ENCODE measurements around the gene PRKAR1B.

The PRKAR1B gene

GRCh38 chr7:729140-730000 is 2.3 kb upstream of the PRKAR1B start:
- no peak overlapping the region for H2AK5ac ChIP-seq (ENCODE audit: low read depth, low read length)
- H3K79me1 ChIP-seq (ENCODE audit: low read depth, low read length) = peaks cover 24% of the 10 kb centered on the region

GRCh38 chr7:728602-729001 is 1.5 kb upstream of the PRKAR1B start:
- Histone ChIP-seq H3K9ac (ENCODE audit: low read depth, low read length, poor library complexity) (no peak overlapping the region), H3K4me3 (ENCODE audit: low read length in 2 of 2) (peak overlapping the region in 1 of 2 donors; percentile 79)

More at GRCh38 chr7:729140-730000, 2.3 kb upstream of the PRKAR1B start:
- no peak for DNase-seq (ENCODE audit: low spot score)
- Histone ChIP-seq H4K8ac (ENCODE audit: low read depth, low read length) (no peak overlapping the region), H2BK120ac (ENCODE audit: low read depth, low read length) (no peak overlapping the region), H3K27me3 (ENCODE audit: control insufficient read depth in 3 of 3, insufficient read depth in 3 of 3, low read depth in 1 of 3, low read length in 3 of 3) (no peaks in the 10 kb centered on the region), H2AFZ (ENCODE audit: low read length) (no peak overlapping the region), H2BK5ac (ENCODE audit: low read length) (no peak overlapping the region), H3K4me2 (ENCODE audit: insufficient read depth, low read length, poor library complexity, severe bottlenecking) (no peak overlapping the region), H3K9me3 (replicated peaks in 1 of 2; ENCODE audit: control insufficient read depth in 2 of 2, insufficient read depth in 1 of 2, low read depth in 1 of 2, low read length in 2 of 2) (peaks cover 7 to 13% of the 10 kb centered on the region in 2 donors), H3K27ac (replicated peaks; ENCODE audit: low read length) (no peak overlapping the region), H3K14ac (ENCODE audit: low read length) (no peak overlapping the region), H3K4me3 (ENCODE audit: low read length in 2 of 2) (peak overlapping the region in 1 of 2 donors; percentile 17), H3K18ac (ENCODE audit: low read length) (no peak overlapping the region), H3K23ac (ENCODE audit: low read depth, low read length, poor library complexity) (no peak overlapping the region), H3K9ac (ENCODE audit: low read depth, low read length, poor library complexity) (no peak overlapping the region), H3K36me3 (replicated peaks in 1 of 2; ENCODE audit: control insufficient read depth in 2 of 2, insufficient read depth in 2 of 2, low read length in 2 of 2) (peaks cover 27 to 56% of the 10 kb centered on the region in 2 donors), H3K4me1 (ENCODE audit: control insufficient read depth in 2 of 2, insufficient read depth in 1 of 2, low read depth in 1 of 2, low read length in 2 of 2) (peaks cover 12 to 14% of the 10 kb centered on the region in 2 donors), H3K4ac (ENCODE audit: low read length) (no peak overlapping the region), H2BK12ac (ENCODE audit: low read length) (no peak overlapping the region), H2BK15ac (ENCODE audit: low read length) (no peak overlapping the region), H4K91ac (ENCODE audit: low read depth, low read length, poor library complexity) (no peak overlapping the region)
- no CpG with 5 or more reads among the region's 29 CpGs for WGBS, 2 donors (ENCODE audit: extremely low coverage in 2 of 2, insufficient read length in 2 of 2, insufficient replicate concordance in 1 of 2)

GRCh38 chr7:727806-728460 is 852 bp upstream of the PRKAR1B start:
- WGBS, 2 donors (ENCODE audit: extremely low coverage in 2 of 2, insufficient read length in 2 of 2, insufficient replicate concordance in 1 of 2) = no CpG with 5 or more reads among the region's 21 CpGs

More at GRCh38 chr7:728602-729001, 1.5 kb upstream of the PRKAR1B start:
- peaks cover 5% of the 10 kb centered on the region in 2 donors for H3K9me3 ChIP-seq (replicated peaks in 1 of 2; ENCODE audit: control insufficient read depth in 2 of 2, insufficient read depth in 1 of 2, low read depth in 1 of 2, low read length in 2 of 2)
- H3K18ac ChIP-seq (ENCODE audit: low read length) = no peak overlapping the region
- no peak overlapping the region for H3K4me2 ChIP-seq (ENCODE audit: insufficient read depth, low read length, poor library complexity, severe bottlenecking)
- H3K23ac ChIP-seq (ENCODE audit: low read depth, low read length, poor library complexity) = no peak overlapping the region
- H4K91ac ChIP-seq (ENCODE audit: low read depth, low read length, poor library complexity) = no peak overlapping the region
- no peak overlapping the region for H3K27ac ChIP-seq (replicated peaks; ENCODE audit: low read length)
- H2BK15ac ChIP-seq (ENCODE audit: low read length) = no peak overlapping the region
- no peak overlapping the region for H2BK5ac ChIP-seq (ENCODE audit: low read length)
- WGBS, 2 donors (ENCODE audit: extremely low coverage in 2 of 2, insufficient read length in 2 of 2, insufficient replicate concordance in 1 of 2) = no CpG with 5 or more reads among the region's 9 CpGs
- no peak overlapping the region for H2AK5ac ChIP-seq (ENCODE audit: low read depth, low read length)
- peaks cover 22% of the 10 kb centered on the region for H3K79me1 ChIP-seq (ENCODE audit: low read depth, low read length)
- no peak overlapping the region for H2BK120ac ChIP-seq (ENCODE audit: low read depth, low read length)
- no peak overlapping the region for H2BK12ac ChIP-seq (ENCODE audit: low read length)
- H3K4ac ChIP-seq (ENCODE audit: low read length) = no peak overlapping the region
- no peak overlapping the region for H2AFZ ChIP-seq (ENCODE audit: low read length)
- H3K36me3 ChIP-seq (replicated peaks in 1 of 2; ENCODE audit: control insufficient read depth in 2 of 2, insufficient read depth in 2 of 2, low read length in 2 of 2) = peaks cover 25 to 49% of the 10 kb centered on the region in 2 donors
- H4K8ac ChIP-seq (ENCODE audit: low read depth, low read length) = no peak overlapping the region
- no peak overlapping the region for H3K14ac ChIP-seq (ENCODE audit: low read length)
- no peaks in the 10 kb centered on the region for H3K27me3 ChIP-seq (ENCODE audit: control insufficient read depth in 3 of 3, insufficient read depth in 3 of 3, low read depth in 1 of 3, low read length in 3 of 3)
- peaks cover 12 to 14% of the 10 kb centered on the region in 2 donors for H3K4me1 ChIP-seq (ENCODE audit: control insufficient read depth in 2 of 2, insufficient read depth in 1 of 2, low read depth in 1 of 2, low read length in 2 of 2)
- DNase-seq (ENCODE audit: low spot score) = no peak

GRCh38 chr7:726854-727103 is 302 bp downstream of the PRKAR1B start:
- no peak overlapping the region for H2BK120ac ChIP-seq (ENCODE audit: low read depth, low read length)
- WGBS, 2 donors (ENCODE audit: extremely low coverage in 2 of 2, insufficient read length in 2 of 2, insufficient replicate concordance in 1 of 2) = no CpG with 5 or more reads among the region's 39 CpGs
- H3K9me3 ChIP-seq (replicated peaks in 1 of 2; ENCODE audit: control insufficient read depth in 2 of 2, insufficient read depth in 1 of 2, low read depth in 1 of 2, low read length in 2 of 2) = peaks cover 3 to 7% of the 10 kb centered on the region in 2 donors
- peak overlapping the region; percentile 90 for H3K23ac ChIP-seq (ENCODE audit: low read depth, low read length, poor library complexity)
- peak overlapping the region; percentile 15 for H2BK5ac ChIP-seq (ENCODE audit: low read length)
- H3K36me3 ChIP-seq (replicated peaks in 1 of 2; ENCODE audit: control insufficient read depth in 2 of 2, insufficient read depth in 2 of 2, low read length in 2 of 2) = peaks cover 23 to 33% of the 10 kb centered on the region in 2 donors
- peak overlapping the region; percentile 92 for H2AFZ ChIP-seq (ENCODE audit: low read length)
- no peak overlapping the region for H2BK15ac ChIP-seq (ENCODE audit: low read length)
- no peak for DNase-seq (ENCODE audit: low spot score)
- H3K4me2 ChIP-seq (ENCODE audit: insufficient read depth, low read length, poor library complexity, severe bottlenecking) = peak overlapping the region; percentile 76
- H3K4ac ChIP-seq (ENCODE audit: low read length) = no peak overlapping the region
- peak overlapping the region; percentile 68 for H2AK5ac ChIP-seq (ENCODE audit: low read depth, low read length)
- no peak overlapping the region for H4K8ac ChIP-seq (ENCODE audit: low read depth, low read length)
- no peaks in the 10 kb centered on the region for H3K27me3 ChIP-seq (ENCODE audit: control insufficient read depth in 3 of 3, insufficient read depth in 3 of 3, low read depth in 1 of 3, low read length in 3 of 3)
- no peak overlapping the region for H4K91ac ChIP-seq (ENCODE audit: low read depth, low read length, poor library complexity)
- H3K14ac ChIP-seq (ENCODE audit: low read length) = no peak overlapping the region
- H3K18ac ChIP-seq (ENCODE audit: low read length) = peak overlapping the region; percentile 90
- peaks cover 22% of the 10 kb centered on the region for H3K79me1 ChIP-seq (ENCODE audit: low read depth, low read length)
- peak overlapping the region; percentile 99 for H3K9ac ChIP-seq (ENCODE audit: low read depth, low read length, poor library complexity)
- peaks cover 12 to 14% of the 10 kb centered on the region in 2 donors for H3K4me1 ChIP-seq (ENCODE audit: control insufficient read depth in 2 of 2, insufficient read depth in 1 of 2, low read depth in 1 of 2, low read length in 2 of 2)
- H3K4me3 ChIP-seq (ENCODE audit: low read length in 2 of 2) = peak overlapping the region; percentile 79 to 99
- no peak overlapping the region for H2BK12ac ChIP-seq (ENCODE audit: low read length)
- H3K27ac ChIP-seq (replicated peaks; ENCODE audit: low read length) = no peak overlapping the region

More at GRCh38 chr7:727806-728460, 852 bp upstream of the PRKAR1B start:
- peaks cover 22% of the 10 kb centered on the region for H3K79me1 ChIP-seq (ENCODE audit: low read depth, low read length)
- H3K18ac ChIP-seq (ENCODE audit: low read length) = no peak overlapping the region
- no peak for DNase-seq (ENCODE audit: low spot score)
- H2BK5ac ChIP-seq (ENCODE audit: low read length) = no peak overlapping the region
- no peak overlapping the region for H2AFZ ChIP-seq (ENCODE audit: low read length)
- no peak overlapping the region for H3K23ac ChIP-seq (ENCODE audit: low read depth, low read length, poor library complexity)
- H2AK5ac ChIP-seq (ENCODE audit: low read depth, low read length) = no peak overlapping the region
- peaks cover 12 to 14% of the 10 kb centered on the region in 2 donors for H3K4me1 ChIP-seq (ENCODE audit: control insufficient read depth in 2 of 2, insufficient read depth in 1 of 2, low read depth in 1 of 2, low read length in 2 of 2)
- no peak overlapping the region for H3K4ac ChIP-seq (ENCODE audit: low read length)
- no peak overlapping the region for H2BK12ac ChIP-seq (ENCODE audit: low read length)
- H3K9ac ChIP-seq (ENCODE audit: low read depth, low read length, poor library complexity) = no peak overlapping the region
- no peak overlapping the region for H4K8ac ChIP-seq (ENCODE audit: low read depth, low read length)
- no peaks in the 10 kb centered on the region for H3K27me3 ChIP-seq (ENCODE audit: control insufficient read depth in 3 of 3, insufficient read depth in 3 of 3, low read depth in 1 of 3, low read length in 3 of 3)
- H2BK15ac ChIP-seq (ENCODE audit: low read length) = no peak overlapping the region
- H3K14ac ChIP-seq (ENCODE audit: low read length) = no peak overlapping the region
- no peak overlapping the region for H2BK120ac ChIP-seq (ENCODE audit: low read depth, low read length)
- no peak overlapping the region for H4K91ac ChIP-seq (ENCODE audit: low read depth, low read length, poor library complexity)
- H3K9me3 ChIP-seq (replicated peaks in 1 of 2; ENCODE audit: control insufficient read depth in 2 of 2, insufficient read depth in 1 of 2, low read depth in 1 of 2, low read length in 2 of 2) = peaks cover 4 to 5% of the 10 kb centered on the region in 2 donors
- no peak overlapping the region for H3K27ac ChIP-seq (replicated peaks; ENCODE audit: low read length)
- H3K4me3 ChIP-seq (ENCODE audit: low read length in 2 of 2) = peak overlapping the region; percentile 67 to 79
- H3K4me2 ChIP-seq (ENCODE audit: insufficient read depth, low read length, poor library complexity, severe bottlenecking) = peak overlapping the region; percentile 54
- H3K36me3 ChIP-seq (replicated peaks in 1 of 2; ENCODE audit: control insufficient read depth in 2 of 2, insufficient read depth in 2 of 2, low read length in 2 of 2) = peaks cover 26 to 45% of the 10 kb centered on the region in 2 donors

Measured in neuronal stem cell (in vitro differentiated cells).